Right forelimb (tissue), 1 donor: ENCODE measurements around the gene HAAO.

Experiments used
- DNase-seq: peaks from one replicate; pipeline ENCODE4 v3.0.0-alpha.2; 2018

HAAO gene

DNA sequence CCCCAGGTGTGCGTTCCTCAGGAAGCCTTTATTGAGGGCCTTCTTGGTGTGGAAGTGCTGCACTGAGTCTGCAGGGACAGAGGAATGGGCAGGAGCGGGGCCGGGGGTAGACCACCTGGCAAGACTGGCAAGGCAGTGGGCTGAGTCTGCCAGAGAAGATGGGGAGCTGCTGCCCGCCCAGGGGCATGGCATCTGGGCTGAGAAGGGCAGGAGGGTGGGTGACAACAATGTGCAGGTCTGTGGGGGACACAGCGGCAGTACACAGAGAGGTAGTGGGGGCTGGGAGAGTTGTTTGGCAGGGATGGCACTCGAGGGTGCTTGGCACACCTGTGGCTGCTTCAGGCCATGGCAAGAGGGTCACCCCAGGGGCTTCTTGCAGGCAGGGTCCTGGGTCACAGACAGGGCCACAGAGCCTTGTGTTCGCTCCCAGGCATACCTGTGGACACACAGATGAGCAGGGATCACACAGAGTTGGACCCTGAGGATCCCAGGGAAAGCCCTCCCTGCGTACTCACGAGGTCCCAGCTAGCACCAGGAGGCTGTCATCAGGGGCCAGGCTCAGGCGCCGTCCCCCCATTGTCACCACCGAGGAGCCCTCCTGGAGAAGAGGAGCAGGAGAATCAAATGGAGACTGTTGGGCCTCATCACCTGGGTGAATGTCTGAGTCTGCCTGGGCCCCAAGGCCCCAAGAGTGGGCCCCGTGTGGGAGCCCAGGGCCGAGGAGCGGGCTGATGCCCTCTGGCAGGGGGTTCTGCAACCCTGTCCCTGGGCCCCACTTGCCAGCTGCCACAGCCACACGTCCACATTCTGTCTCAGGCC lies 25.1 kb downstream of the HAAO start:
- DNase-seq: no peak

DNA sequence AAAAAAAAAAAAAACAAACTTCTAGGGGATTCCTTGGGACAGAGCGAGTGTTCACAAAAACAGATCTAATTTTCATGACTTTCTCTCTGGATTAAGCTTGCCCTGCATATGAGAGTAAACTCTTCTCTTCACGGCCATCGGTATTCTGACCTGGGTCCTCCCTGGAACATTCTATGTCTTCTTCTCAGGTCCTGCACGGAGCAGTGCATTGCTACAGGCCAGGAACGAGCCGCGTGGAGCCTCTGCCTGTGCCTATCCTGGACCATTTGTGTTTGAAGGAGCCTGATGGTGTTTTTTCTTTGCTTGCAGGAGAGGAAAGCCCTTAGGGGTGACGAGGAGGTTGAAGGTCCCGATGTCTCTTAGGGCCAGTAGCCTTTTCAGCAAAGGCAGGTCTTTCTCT lies 26.7 kb downstream of the HAAO start:
- no peak for DNase-seq

- no peak for DNase-seq
Observed at GRCh38 chr2:42764901-42765300, 27.5 kb downstream of the HAAO start.

GRCh38 chr2:42764096-42764495 lies 28.3 kb downstream of the HAAO start, which contains the start of gene OXER1:
OXER1 (minus strand) TSS chr2:42764135; CDS start chr2:42764062, 73 bp downstream.
- DNase-seq: no peak

- no peak for DNase-seq
Observed at GRCh38 chr2:42762823-42763804, 29.3 kb downstream of the HAAO start.

DNA sequence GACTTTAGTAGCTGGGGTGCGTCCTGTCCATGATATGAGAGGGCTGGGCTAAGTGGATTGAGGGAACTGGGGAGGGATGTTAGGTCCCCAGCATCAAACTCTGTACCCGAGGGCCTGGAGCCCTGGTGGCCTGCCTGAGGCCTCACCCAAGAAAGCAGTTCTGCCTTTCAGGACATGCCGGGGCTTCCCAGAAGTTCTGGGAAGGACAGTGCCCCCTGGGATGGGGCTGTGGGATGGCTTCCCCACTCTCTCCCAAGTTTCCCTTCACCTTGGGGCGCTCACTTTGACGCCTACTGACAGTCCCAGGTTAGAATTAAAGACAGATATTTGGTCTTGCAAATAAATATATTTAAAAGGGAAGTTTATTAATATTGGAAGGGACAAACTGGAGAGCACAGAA lies 30.2 kb downstream of the HAAO start:
- no peak for DNase-seq

DNA sequence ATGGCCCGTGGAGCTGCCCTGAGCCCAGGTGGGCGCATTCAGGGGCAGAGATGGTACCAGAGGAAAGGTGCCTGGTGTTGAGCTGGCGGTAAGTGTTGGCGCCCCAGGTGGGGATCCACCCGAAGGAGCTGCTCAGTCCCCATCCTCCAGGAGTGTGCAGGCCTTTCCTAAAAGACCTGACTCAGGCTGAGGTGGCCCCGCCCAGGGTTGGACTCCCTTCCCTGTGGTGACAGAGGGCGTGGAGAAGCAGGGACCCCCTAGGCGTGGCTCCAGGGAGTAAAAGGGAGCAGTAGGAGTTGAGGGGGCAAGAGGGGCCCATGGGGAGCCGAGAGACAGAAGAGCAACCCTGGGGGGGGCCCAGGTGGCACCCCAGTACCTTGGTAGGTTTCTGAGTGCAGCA lies 30.8 kb downstream of the HAAO start:
- no peak for DNase-seq

- DNase-seq: no peak
Observed at GRCh38 chr2:42758751-42759150, 33.6 kb downstream of the HAAO start.

- DNase-seq: no peak
Observed at GRCh38 chr2:42757981-42758740, 34.2 kb downstream of the HAAO start.

GRCh38 chr2:42756966-42757513 lies 35.3 kb downstream of the HAAO start:
- no peak for DNase-seq

DNA sequence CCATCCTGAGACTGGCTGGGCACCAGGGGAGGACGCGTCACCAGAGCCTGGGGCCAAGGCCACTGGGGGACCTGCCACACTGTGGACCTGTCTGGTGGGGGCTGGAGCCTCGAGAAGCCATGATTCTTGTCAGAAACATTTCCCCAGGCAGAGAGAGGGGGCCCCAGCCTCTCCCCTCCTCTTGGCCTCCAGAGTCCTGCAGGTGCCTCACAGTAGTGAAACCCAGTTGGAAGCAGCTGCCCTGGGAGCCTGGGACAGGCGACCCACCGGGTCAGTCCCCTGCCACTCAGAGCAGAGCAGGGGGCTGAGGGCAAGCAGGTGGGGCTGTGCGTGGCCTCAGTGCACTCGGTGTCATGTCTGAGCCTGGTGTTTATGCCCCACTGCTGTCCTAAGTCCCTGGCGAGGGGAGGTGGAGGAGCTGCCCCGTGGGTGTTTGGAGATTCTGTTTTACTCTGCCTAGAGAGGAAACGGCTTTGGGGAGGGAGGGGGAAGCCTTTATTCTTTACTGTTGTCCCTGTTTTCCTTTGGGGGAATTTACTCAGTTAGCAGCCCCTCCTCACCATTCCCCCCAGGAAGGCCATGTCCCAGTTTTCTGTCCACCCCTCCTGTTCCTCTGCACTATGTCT lies 36.1 kb downstream of the HAAO start:
- no peak for DNase-seq

DNA sequence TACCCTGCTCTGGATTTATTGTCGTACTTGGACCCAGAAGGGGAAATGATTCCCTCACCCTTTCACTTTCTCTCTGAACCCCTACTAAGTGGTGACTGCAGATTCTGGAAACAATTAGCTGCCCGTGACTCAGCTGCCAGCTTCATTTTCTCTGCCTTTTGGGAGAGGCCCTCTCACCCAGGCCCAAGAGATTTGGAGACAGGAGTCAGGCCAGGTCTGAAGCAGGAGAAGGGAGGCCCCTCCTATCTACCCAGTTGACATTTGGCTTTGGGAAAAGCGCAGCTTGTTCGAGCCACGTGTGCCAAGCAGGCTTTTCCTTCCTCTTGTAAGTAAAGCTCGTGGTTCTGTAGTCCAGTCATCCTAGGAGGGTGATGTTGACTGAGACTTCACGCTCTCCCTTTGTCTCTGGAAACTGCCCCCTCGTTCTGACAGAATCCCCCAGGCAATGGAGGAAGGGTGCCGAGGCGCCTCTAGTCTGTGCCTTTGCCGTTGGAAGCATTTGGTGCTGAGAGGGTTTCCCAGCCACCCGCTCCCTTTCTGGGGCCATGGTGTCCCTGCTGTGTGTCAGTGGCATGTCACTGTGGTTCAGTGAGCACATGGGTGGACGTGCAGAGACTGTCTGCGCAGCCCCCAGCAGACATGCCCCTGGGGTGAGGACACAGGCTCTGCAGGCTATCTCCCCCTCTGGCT lies 37.0 kb downstream of the HAAO start:
- no peak for DNase-seq

- no peak for DNase-seq
Observed at GRCh38 chr2:42754776-42755140, 37.6 kb downstream of the HAAO start.

DNA sequence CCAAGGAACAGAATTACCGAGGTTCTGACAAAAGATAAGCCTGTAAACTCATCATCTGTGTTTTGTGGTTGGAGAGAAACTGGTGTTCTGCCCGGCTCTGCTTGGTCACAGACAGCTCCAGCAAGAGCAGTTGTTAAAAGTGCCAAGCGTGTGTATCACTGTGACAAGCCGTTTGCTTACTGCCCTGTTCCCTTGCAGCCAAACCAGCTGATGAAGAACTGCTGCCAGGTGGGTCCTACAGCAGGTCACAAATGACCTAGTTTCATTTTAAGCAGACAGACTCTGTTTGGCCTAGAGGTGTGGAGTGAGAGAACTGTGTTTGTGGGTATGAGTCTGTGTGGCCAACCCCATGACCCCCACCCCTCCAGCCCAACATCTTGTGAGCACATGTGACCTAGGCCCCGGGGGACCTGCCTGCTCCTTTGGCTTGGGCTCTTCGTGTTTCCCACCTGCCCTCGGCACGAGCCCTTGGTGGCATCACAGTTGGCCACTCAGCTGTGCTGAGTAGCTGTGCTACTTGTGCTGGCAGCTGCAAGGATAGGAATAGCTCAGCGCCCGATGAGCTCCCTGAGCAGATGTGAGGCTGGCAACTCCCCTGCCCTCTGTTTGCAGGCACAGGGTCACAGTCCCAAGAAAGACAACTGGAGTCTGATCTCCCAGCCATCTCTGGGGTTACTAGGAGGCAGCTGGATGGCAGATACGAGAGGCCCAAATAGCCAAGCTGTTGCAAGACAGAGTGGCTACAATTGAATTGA lies 38.2 kb downstream of the HAAO start:
- peak; percentile 71 for DNase-seq

GRCh38 chr2:42752816-42753813 lies 39.3 kb downstream of the HAAO start:
- no peak for DNase-seq

DNA sequence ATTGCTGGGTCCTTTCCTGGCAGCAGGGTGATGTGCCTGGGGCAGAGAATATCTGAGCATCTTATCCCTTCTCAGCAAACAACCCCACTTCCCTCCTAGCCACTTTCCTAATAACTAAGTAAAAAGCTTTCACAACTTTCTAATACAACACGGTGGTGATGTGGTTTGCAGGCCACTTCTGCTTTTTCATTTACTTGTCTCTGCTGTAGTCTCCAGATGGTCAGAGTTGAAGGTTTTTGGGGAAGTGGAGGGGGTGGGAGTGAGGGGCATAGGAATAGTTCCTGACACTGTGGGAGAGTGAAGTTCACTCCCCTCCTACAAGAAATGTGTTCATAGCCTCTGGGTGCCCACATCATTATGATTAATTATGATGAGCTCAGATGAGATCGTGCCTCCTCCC lies 40.1 kb downstream of the HAAO start:
- DNase-seq: no peak

DNA sequence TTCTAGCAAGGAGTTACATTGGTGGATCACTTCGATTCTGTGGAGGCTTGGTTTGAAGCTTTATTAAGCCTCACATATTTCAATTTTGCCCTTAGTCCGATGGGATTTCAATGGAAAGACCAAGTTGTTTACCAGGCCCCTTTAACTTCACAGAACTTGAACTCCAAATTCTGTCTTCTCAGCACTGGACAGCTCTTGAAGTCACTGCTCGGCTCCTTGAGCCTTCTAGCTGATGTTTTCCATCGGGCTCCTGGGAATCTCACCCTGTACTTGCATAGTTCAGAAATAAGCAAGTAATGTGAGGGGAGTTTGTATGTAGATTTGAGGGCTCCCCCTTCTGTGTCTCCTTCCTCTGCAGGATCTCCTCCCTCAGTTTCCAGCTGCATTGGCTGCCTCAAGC lies 43.5 kb downstream of the HAAO start:
- DNase-seq: no peak

- no peak for DNase-seq
Observed at GRCh38 chr2:42747422-42747821, 45.0 kb downstream of the HAAO start.

- DNase-seq: no peak
Observed at GRCh38 chr2:42744545-42745082, 47.8 kb downstream of the HAAO start.
